Gastrocnemius medialis (tissue), 4 donors: ENCODE results near the gene SERINC5.

Experiments used
- CTCF ChIP-seq, 5 experiments: fragments of 450-650 bp in 3 of 5; fragments of 200-600 bp in 2 of 5; sonication (generic) in 2 of 5; IDR thresholded peaks in 4 of 5; conservative IDR thresholded peaks in 1 of 5; 1 replicate in 4 of 5; 2 replicates in 1 of 5; pipeline ENCODE4 v1.5.1; 2016 to 2019; ENCODE audit warnings: antibody characterized with exemption in 5 of 5, mild to moderate bottlenecking in 3 of 5, moderate library complexity in 3 of 5
- POLR2A ChIP-seq, 2 donors: fragments of 450-650 bp; IDR thresholded peaks; one replicate each; pipeline ENCODE4 v1.6.1; 2017; ENCODE audit warnings: antibody characterized with exemption in 2 of 2, mild to moderate bottlenecking in 2 of 2, moderate library complexity in 2 of 2

DNA sequence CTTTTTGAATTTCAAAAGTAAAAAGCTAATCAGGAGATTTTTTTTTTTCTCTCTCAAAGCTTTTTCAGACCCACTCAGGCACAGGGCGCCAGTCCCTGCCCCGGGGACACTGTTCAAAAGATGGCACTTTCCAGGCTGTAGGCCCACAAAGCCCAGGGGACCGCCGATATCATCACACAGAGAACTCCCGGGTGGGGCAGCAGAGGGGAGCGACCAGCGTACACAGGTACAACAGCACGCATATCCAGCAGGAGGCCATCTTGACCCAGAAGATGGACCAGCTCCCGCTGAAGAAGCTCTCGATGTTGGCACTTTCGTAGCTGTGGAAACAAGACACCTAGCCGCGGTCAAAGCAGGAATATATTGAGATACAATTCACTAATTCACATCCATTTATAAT is 112.4 kb downstream of the SERINC5 start:
- TF ChIP-seq CTCF (IDR thresholded peaks at IDR 0.05 in 4 of 5, conservative IDR thresholded peaks at IDR 0.05 in 1 of 5) (no peak), POLR2A (IDR thresholded peaks at IDR 0.05) (no peak)
